HepG2 (cell line): Measurements from ENCODE around the gene BMP6. TPM values are rescaled to one million over a fixed set of nuclear protein-coding genes. Genes with fewer than 3 reads are reported as not detected.
A peak's percentile ranks its signal among the peaks of the same experiment; 100 is the strongest.

Experiments used
- IRF2 ChIP-seq: IDR thresholded peaks from 2 replicates; pipeline ENCODE4 v1.6.1; 2018; ENCODE audit warnings: missing genetic modification reagents, missing compliant biosample characterization
- KDM3A ChIP-seq: IDR thresholded peaks from 2 replicates; pipeline ENCODE4 v1.6.1; 2018; ENCODE audit warnings: low read depth, missing compliant biosample characterization
- KLF13 ChIP-seq: sonication (generic); formaldehyde crosslinking; IDR thresholded peaks from 2 replicates; pipeline ENCODE4 v1.4.0; 2020; ENCODE audit warnings: mild to moderate bottlenecking, missing genetic modification reagents
- MYNN ChIP-seq: sonication (generic); formaldehyde crosslinking; IDR thresholded peaks from 2 replicates; pipeline ENCODE4 v1.4.0; 2020; ENCODE audit warnings: mild to moderate bottlenecking, low read depth, missing genetic modification reagents
- NFE2 ChIP-seq: sonication (generic); formaldehyde crosslinking; IDR thresholded peaks from 2 replicates; pipeline ENCODE4 v1.4.0; 2020; ENCODE audit warnings: missing genetic modification reagents
- PATZ1 ChIP-seq: sonication (generic); formaldehyde crosslinking; IDR thresholded peaks from 2 replicates; pipeline ENCODE4 v1.4.0; 2020; ENCODE audit warnings: missing genetic modification reagents
- SIX1 ChIP-seq: sonication (generic); formaldehyde crosslinking; IDR thresholded peaks from 2 replicates; pipeline ENCODE4 v1.4.0; 2020; ENCODE audit warnings: missing genetic modification reagents, borderline replicate concordance
- SRSF4 ChIP-seq: fragments of 200-400 bp; formaldehyde crosslinking; IDR thresholded peaks from one replicate; pipeline ENCODE4 v1.6.1; 2018; ENCODE audit warnings: mild to moderate bottlenecking, low read depth, low read length, moderate library complexity; ENCODE audit not compliant: poor library complexity, severe bottlenecking
- XBP1 ChIP-seq: sonication (generic); formaldehyde crosslinking; IDR thresholded peaks from 2 replicates; pipeline ENCODE4 v1.5.0; 2020; ENCODE audit warnings: missing genetic modification reagents
- ZFP82 ChIP-seq: sonication (generic); formaldehyde crosslinking; IDR thresholded peaks from 2 replicates; pipeline ENCODE4 v1.5.1; 2020; ENCODE audit warnings: mild to moderate bottlenecking, missing genetic modification reagents, borderline replicate concordance
- ZHX1 ChIP-seq: sonication (generic); formaldehyde crosslinking; IDR thresholded peaks from 2 replicates; pipeline ENCODE4 v1.8.1; 2022; ENCODE audit warnings: low read depth, mild to moderate bottlenecking, missing genetic modification reagents
- ZNF335 ChIP-seq: sonication (generic); formaldehyde crosslinking; IDR thresholded peaks from 2 replicates; pipeline ENCODE4 v1.4.0; 2020; ENCODE audit warnings: missing genetic modification reagents
- ZNF503 ChIP-seq: sonication (generic); formaldehyde crosslinking; IDR thresholded peaks from 2 replicates; pipeline ENCODE4 v1.4.0; 2020; ENCODE audit warnings: missing genetic modification reagents
- ZNF558 ChIP-seq: sonication (generic); formaldehyde crosslinking; IDR thresholded peaks from 2 replicates; pipeline ENCODE4 v1.9.0; 2022; ENCODE audit warnings: mild to moderate bottlenecking, missing genetic modification reagents, borderline replicate concordance
- ZNF720 ChIP-seq: sonication (generic); formaldehyde crosslinking; IDR thresholded peaks from 2 replicates; pipeline ENCODE4 v1.4.0; 2020; ENCODE audit warnings: missing genetic modification reagents
- ZNF770 ChIP-seq: sonication (generic); formaldehyde crosslinking; IDR thresholded peaks from 2 replicates; pipeline ENCODE4 v1.5.0; 2020; ENCODE audit warnings: mild to moderate bottlenecking, missing genetic modification reagents
- ZNF777 ChIP-seq: sonication (generic); formaldehyde crosslinking; IDR thresholded peaks from 2 replicates; pipeline ENCODE4 v1.4.0; 2020; ENCODE audit warnings: missing genetic modification reagents
- ZNF782 ChIP-seq: sonication (generic); formaldehyde crosslinking; IDR thresholded peaks from 2 replicates; pipeline ENCODE4 v1.4.0; 2020; ENCODE audit warnings: missing genetic modification reagents, mild to moderate bottlenecking, borderline replicate concordance
- ZNF784 ChIP-seq: sonication (generic); formaldehyde crosslinking; IDR thresholded peaks from 2 replicates; pipeline ENCODE4 v1.5.1; 2020; ENCODE audit warnings: missing genetic modification reagents, mild to moderate bottlenecking, borderline replicate concordance
- ZSCAN30 ChIP-seq: sonication (generic); formaldehyde crosslinking; IDR thresholded peaks from 2 replicates; pipeline ENCODE4 v1.5.0; 2020; ENCODE audit warnings: mild to moderate bottlenecking, missing genetic modification reagents
- polyA plus RNA-seq, 8 experiments: library from polyadenylated mRNA; depleted of rRNA in 3 of 8; stranded (reverse) in 7 of 8; unstranded in 1 of 8; fragments of >200 nt; fragmentation: Illumina TruSeq in 4 of 8; extraction: Trizol in 4 of 8; gene quantifications; 2 replicates each; pipeline versions ENCODE4 v1.2.1 to v1.2.3, GENCODE V29; 2011 to 2016; ENCODE audit warnings: low read depth in 4 of 8, missing spikeins in 1 of 8, mixed read lengths in 1 of 8; ENCODE audit not compliant: insufficient read depth in 1 of 8
- total RNA-seq, 5 experiments: library from RNA; depleted of rRNA; stranded (reverse); fragments of >200 nt; fragmentation: Illumina TruSeq; extraction: Trizol; gene quantifications; 2 replicates each; pipeline ENCODE4 v1.2.3, GENCODE V29; 2016; ENCODE audit warnings: low read depth in 1 of 5

Gene BMP6
- total and polyA plus RNA-seq, 2 of the 13 experiments (the other 11 are each of a cell fraction or from before 2014, with no cell fraction given) = 0.09 to 0.18 TPM

- TF ChIP-seq ZNF770 (CRISPR knock-in tag) (no peak), ZNF784 (CRISPR knock-in tag) (no peak), IRF2 (CRISPR knock-in tag) (no peak), ZNF503 (CRISPR knock-in tag) (no peak), ZNF782 (CRISPR knock-in tag) (no peak), ZNF720 (CRISPR knock-in tag) (no peak), PATZ1 (CRISPR knock-in tag) (0 out of 2 replicates have a peak, but pooled peaks have one; percentile 14), KLF13 (CRISPR knock-in tag) (no peak), ZSCAN30 (CRISPR knock-in tag) (no peak), ZNF777 (CRISPR knock-in tag) (no peak), MYNN (CRISPR knock-in tag) (0 out of 2 replicates have a peak, but pooled peaks have one; percentile 8), XBP1 (CRISPR knock-in tag) (no peak), ZFP82 (no peak), ZNF335 (CRISPR knock-in tag) (no peak), NFE2 (CRISPR knock-in tag) (no peak), SIX1 (CRISPR knock-in tag) (no peak), KDM3A (0 out of 2 replicates have a peak, but pooled peaks have one; percentile 17), ZHX1 (CRISPR knock-in tag) (no peak), ZNF558 (no peak), SRSF4 (no peak)
Observed at GRCh38 chr6:7725849-7726415, at the start of gene BMP6 (continued).
